ENCODE measurements around the gene BCAR3.

DNA sequence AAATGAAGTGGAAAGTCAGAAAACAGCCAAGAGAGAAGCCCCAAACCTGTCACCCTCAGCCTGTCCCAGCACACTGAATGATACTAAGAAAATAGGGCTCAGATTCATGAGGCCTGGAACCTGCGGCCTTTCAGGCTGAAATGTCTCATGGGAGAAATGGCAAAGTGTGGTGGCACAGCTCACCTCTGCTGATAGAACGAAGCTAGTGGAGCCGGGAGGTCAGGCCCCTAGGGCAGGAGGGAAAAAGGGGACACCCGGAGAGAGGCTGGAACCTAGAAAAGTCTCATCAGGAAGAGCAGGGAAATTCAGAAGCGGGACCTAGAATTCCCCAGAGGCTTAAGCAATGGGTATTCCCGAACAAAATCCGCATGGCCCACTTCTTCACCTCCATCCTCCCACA is 107.1 kb downstream of the BCAR3 start:
- TF ChIP-seq EP300 (IDR thresholded peaks at IDR 0.05) (no peak), CTCF (IDR thresholded peaks at IDR 0.05) (no peak)

Data from esophagus muscularis mucosa (tissue), 3 donors.